HepG2 (cell line): ENCODE data around the gene SMPD2. TPM values are rescaled to one million over a fixed set of nuclear protein-coding genes. Genes with fewer than 3 reads are reported as not detected.

Source experiments
- HDAC6 ChIP-seq: fragments of 200-600 bp; sonication (generic); IDR thresholded peaks from 2 replicates; pipeline ENCODE4 v1.7.0; 2017; ENCODE audit warnings: mild to moderate bottlenecking, antibody characterized with exemption, low read length, low read depth
- HMGXB3 ChIP-seq: sonication (generic); formaldehyde crosslinking; IDR thresholded peaks from 2 replicates; pipeline ENCODE4 v1.4.0; 2020; ENCODE audit warnings: missing genetic modification reagents, borderline replicate concordance
- HNF1B ChIP-seq: sonication (generic); formaldehyde crosslinking; IDR thresholded peaks from 2 replicates; pipeline ENCODE4 v1.5.1; 2020; ENCODE audit warnings: mild to moderate bottlenecking, moderate library complexity, missing genetic modification reagents
- KDM1A ChIP-seq: IDR thresholded peaks from 2 replicates; pipeline ENCODE4 v1.6.1; 2016; ENCODE audit warnings: missing compliant biosample characterization
- PATZ1 ChIP-seq: sonication (generic); formaldehyde crosslinking; IDR thresholded peaks from 2 replicates; pipeline ENCODE4 v1.4.0; 2020; ENCODE audit warnings: missing genetic modification reagents
- PLSCR1 ChIP-seq: sonication (generic); formaldehyde crosslinking; IDR thresholded peaks from 2 replicates; pipeline ENCODE4 v1.5.0; 2020; ENCODE audit warnings: missing genetic modification reagents, mild to moderate bottlenecking, borderline replicate concordance
- RFXANK ChIP-seq: IDR thresholded peaks from 2 replicates; pipeline ENCODE4 v1.6.1; 2016
- SALL2 ChIP-seq: sonication (generic); formaldehyde crosslinking; IDR thresholded peaks from 2 replicates; pipeline ENCODE4 v1.8.1; 2023; ENCODE audit warnings: mild to moderate bottlenecking, missing genetic modification reagents, inconsistent platforms
- TP53 ChIP-seq: sonication (generic); formaldehyde crosslinking; conservative IDR thresholded peaks from 2 replicates; pipeline ENCODE4 v1.4.0; 2020; ENCODE audit warnings: missing genetic modification reagents
- ZBTB42 ChIP-seq: sonication (generic); formaldehyde crosslinking; IDR thresholded peaks from 2 replicates; pipeline ENCODE4 v1.5.0; 2020; ENCODE audit warnings: mild to moderate bottlenecking, missing genetic modification reagents
- ZNF296 ChIP-seq: sonication (generic); formaldehyde crosslinking; conservative IDR thresholded peaks from 2 replicates; pipeline ENCODE4 v1.5.0; 2020; ENCODE audit warnings: mild to moderate bottlenecking, missing genetic modification reagents
- ZNF407 ChIP-seq: sonication (generic); formaldehyde crosslinking; IDR thresholded peaks from one replicate; pipeline ENCODE4 v1.5.1; 2020; ENCODE audit warnings: mild to moderate bottlenecking, missing genetic modification reagents; ENCODE audit errors: not compliant biosample characterization
- polyA plus RNA-seq, 8 experiments: library from polyadenylated mRNA; depleted of rRNA in 3 of 8; stranded (reverse) in 7 of 8; unstranded in 1 of 8; fragments of >200 nt; fragmentation: Illumina TruSeq in 4 of 8; extraction: Trizol in 4 of 8; gene quantifications; 2 replicates each; pipeline versions ENCODE4 v1.2.1 to v1.2.3, GENCODE V29; 2011 to 2016; ENCODE audit warnings: low read depth in 4 of 8, missing spikeins in 1 of 8, mixed read lengths in 1 of 8; ENCODE audit not compliant: insufficient read depth in 1 of 8
- total RNA-seq, 5 experiments: library from RNA; depleted of rRNA; stranded (reverse); fragments of >200 nt; fragmentation: Illumina TruSeq; extraction: Trizol; gene quantifications; 2 replicates each; pipeline ENCODE4 v1.2.3, GENCODE V29; 2016; ENCODE audit warnings: low read depth in 1 of 5

The SMPD2 gene
- total and polyA plus RNA-seq, 2 of the 13 experiments (the other 11 are each of a cell fraction or from before 2014, with no cell fraction given), result 5.9 to 10.6 TPM

- TF ChIP-seq ZNF407 (CRISPR knock-in tag) (no peak), PLSCR1 (CRISPR knock-in tag) (no peak), KDM1A (no peak), HMGXB3 (CRISPR knock-in tag) (no peak), TP53 (CRISPR knock-in tag) (no peak), PATZ1 (CRISPR knock-in tag) (0 out of 2 replicates have a peak, but pooled peaks have one; percentile 1), ZNF296 (CRISPR knock-in tag) (no peak), ZBTB42 (CRISPR knock-in tag) (no peak), SALL2 (CRISPR knock-in tag) (no peak), RFXANK (CRISPR knock-in tag) (no peak), HDAC6 (no peak), HNF1B (CRISPR knock-in tag) (0 out of 2 replicates have a peak, but pooled peaks have one; percentile 17)
Measured at GRCh38 chr6:109456111-109456583, 15.6 kb downstream of the SMPD2 start (continued).
